ENCODE measurements around the gene SNX10.

The SNX10 gene

GRCh38 chr7:26376175-26376917 lies 84.7 kb downstream of the SNX10 start:
- Histone ChIP-seq H3K79me2 (ENCODE audit: control insufficient read depth, insufficient read depth, low read length, poor library complexity) (no peaks in the 10 kb centered on the region), H3K4me2 (ENCODE audit: low read length) (peak overlapping the region; percentile 100), H3K27ac (ENCODE audit: low read depth, low read length) (no peak overlapping the region), H2AK5ac (ENCODE audit: low read length) (no peak overlapping the region), H2BK5ac (ENCODE audit: low read depth, low read length, poor library complexity) (no peak overlapping the region), H4K91ac (ENCODE audit: low read depth, low read length) (no peak overlapping the region), H2AFZ (ENCODE audit: insufficient read depth, low read length, poor library complexity) (peak overlapping the region; percentile 85), H3K79me1 (ENCODE audit: low read length) (no peaks in the 10 kb centered on the region), H4K8ac (ENCODE audit: low read depth, low read length) (peak overlapping the region; percentile 26), H4K12ac (ENCODE audit: low read depth, low read length) (no peak overlapping the region), H3K9ac (ENCODE audit: low read length) (peak overlapping the region; percentile 30), H3K18ac (ENCODE audit: low read length) (no peak overlapping the region), H3K4me1 (ENCODE audit: control insufficient read depth in 1 of 2, insufficient read depth in 2 of 2, low read length in 2 of 2) (peaks cover 2 to 8% of the 10 kb centered on the region in 2 experiments), H3K9me3 (ENCODE audit: insufficient read depth, low read depth, low read length) (no peaks in the 10 kb centered on the region), H2BK12ac (ENCODE audit: low read length) (no peak overlapping the region), H3K4ac (ENCODE audit: low read depth, low read length) (no peak overlapping the region), H3K23ac (ENCODE audit: low read length) (no peak overlapping the region), H3K27me3 (ENCODE audit: insufficient read depth, low read length) (peaks cover 6% of the 10 kb centered on the region), H2BK120ac (ENCODE audit: insufficient read depth, low read length, poor library complexity) (peak overlapping the region; percentile 25), H3K36me3 (ENCODE audit: control insufficient read depth in 1 of 2, insufficient read depth in 2 of 2, low read length in 2 of 2) (no peaks in the 10 kb centered on the region), H3K4me3 (ENCODE audit: low read depth, low read length) (peak overlapping the region; percentile 77), H3K14ac (ENCODE audit: low read length) (no peak overlapping the region)
- peak; percentile 18 to 52 for DNase-seq
- WGBS (ENCODE audit: extremely low coverage, insufficient coverage, insufficient read length) = no CpG with 5 or more reads among the region's 88 CpGs

GRCh38 chr7:26378016-26378415 lies 86.4 kb downstream of the SNX10 start:
- peaks cover 6% of the 10 kb centered on the region for H3K27me3 ChIP-seq (ENCODE audit: insufficient read depth, low read length)
- H2AFZ ChIP-seq (ENCODE audit: insufficient read depth, low read length, poor library complexity) = no peak overlapping the region
- H4K8ac ChIP-seq (ENCODE audit: low read depth, low read length) = no peak overlapping the region
- no peak for DNase-seq
- H4K91ac ChIP-seq (ENCODE audit: low read depth, low read length) = no peak overlapping the region
- H4K12ac ChIP-seq (ENCODE audit: low read depth, low read length) = no peak overlapping the region
- H3K27ac ChIP-seq (ENCODE audit: low read depth, low read length) = no peak overlapping the region
- no peak overlapping the region for H2AK5ac ChIP-seq (ENCODE audit: low read length)
- no peak overlapping the region for H2BK120ac ChIP-seq (ENCODE audit: insufficient read depth, low read length, poor library complexity)
- peaks cover 2 to 8% of the 10 kb centered on the region in 2 experiments for H3K4me1 ChIP-seq (ENCODE audit: control insufficient read depth in 1 of 2, insufficient read depth in 2 of 2, low read length in 2 of 2)
- no peak overlapping the region for H2BK12ac ChIP-seq (ENCODE audit: low read length)
- H3K14ac ChIP-seq (ENCODE audit: low read length) = no peak overlapping the region
- H3K36me3 ChIP-seq (ENCODE audit: control insufficient read depth in 1 of 2, insufficient read depth in 2 of 2, low read length in 2 of 2) = no peaks in the 10 kb centered on the region
- H3K4me2 ChIP-seq (ENCODE audit: low read length) = no peak overlapping the region
- no peaks in the 10 kb centered on the region for H3K79me2 ChIP-seq (ENCODE audit: control insufficient read depth, insufficient read depth, low read length, poor library complexity)
- no CpG with 5 or more reads among the region's 7 CpGs for WGBS (ENCODE audit: extremely low coverage, insufficient coverage, insufficient read length)
- H3K18ac ChIP-seq (ENCODE audit: low read length) = no peak overlapping the region
- H3K9me3 ChIP-seq (ENCODE audit: insufficient read depth, low read depth, low read length) = no peaks in the 10 kb centered on the region
- H3K9ac ChIP-seq (ENCODE audit: low read length) = no peak overlapping the region
- H3K79me1 ChIP-seq (ENCODE audit: low read length) = no peaks in the 10 kb centered on the region
- H3K4ac ChIP-seq (ENCODE audit: low read depth, low read length) = no peak overlapping the region
- no peak overlapping the region for H3K23ac ChIP-seq (ENCODE audit: low read length)
- H2BK5ac ChIP-seq (ENCODE audit: low read depth, low read length, poor library complexity) = no peak overlapping the region
- H3K4me3 ChIP-seq (ENCODE audit: low read depth, low read length) = no peak overlapping the region

GRCh38 chr7:26379711-26380110 lies 88.0 kb downstream of the SNX10 start:
- Histone ChIP-seq H3K79me2 (ENCODE audit: control insufficient read depth, insufficient read depth, low read length, poor library complexity) (no peaks in the 10 kb centered on the region), H3K18ac (ENCODE audit: low read length) (no peak overlapping the region), H2BK5ac (ENCODE audit: low read depth, low read length, poor library complexity) (no peak overlapping the region), H4K8ac (ENCODE audit: low read depth, low read length) (no peak overlapping the region), H3K36me3 (ENCODE audit: control insufficient read depth in 1 of 2, insufficient read depth in 2 of 2, low read length in 2 of 2) (no peaks in the 10 kb centered on the region), H3K27me3 (ENCODE audit: insufficient read depth, low read length) (peaks cover 6% of the 10 kb centered on the region), H3K23ac (ENCODE audit: low read length) (no peak overlapping the region), H3K27ac (ENCODE audit: low read depth, low read length) (no peak overlapping the region), H3K4me1 (ENCODE audit: control insufficient read depth in 1 of 2, insufficient read depth in 2 of 2, low read length in 2 of 2) (peaks cover 2 to 8% of the 10 kb centered on the region in 2 experiments), H3K4ac (ENCODE audit: low read depth, low read length) (no peak overlapping the region), H4K91ac (ENCODE audit: low read depth, low read length) (no peak overlapping the region), H4K12ac (ENCODE audit: low read depth, low read length) (no peak overlapping the region), H2BK120ac (ENCODE audit: insufficient read depth, low read length, poor library complexity) (no peak overlapping the region), H3K14ac (ENCODE audit: low read length) (no peak overlapping the region), H2BK12ac (ENCODE audit: low read length) (no peak overlapping the region), H2AK5ac (ENCODE audit: low read length) (no peak overlapping the region), H3K9me3 (ENCODE audit: insufficient read depth, low read depth, low read length) (no peaks in the 10 kb centered on the region), H2AFZ (ENCODE audit: insufficient read depth, low read length, poor library complexity) (no peak overlapping the region), H3K79me1 (ENCODE audit: low read length) (no peaks in the 10 kb centered on the region), H3K4me2 (ENCODE audit: low read length) (no peak overlapping the region), H3K9ac (ENCODE audit: low read length) (no peak overlapping the region), H3K4me3 (ENCODE audit: low read depth, low read length) (no peak overlapping the region)
- no peak for DNase-seq
- WGBS (ENCODE audit: extremely low coverage, insufficient coverage, insufficient read length) = no CpG with 5 or more reads among the region's 3 CpGs

- H3K4ac ChIP-seq (ENCODE audit: low read depth, low read length) = no peak overlapping the region
- H3K18ac ChIP-seq (ENCODE audit: low read length) = no peak overlapping the region
- no peak overlapping the region for H3K9ac ChIP-seq (ENCODE audit: low read length)
- H4K12ac ChIP-seq (ENCODE audit: low read depth, low read length) = no peak overlapping the region
- no peak overlapping the region for H3K4me3 ChIP-seq (ENCODE audit: low read depth, low read length)
- H3K27me3 ChIP-seq (ENCODE audit: insufficient read depth, low read length) = no peaks in the 10 kb centered on the region
- H2AK5ac ChIP-seq (ENCODE audit: low read length) = no peak overlapping the region
- H2BK5ac ChIP-seq (ENCODE audit: low read depth, low read length, poor library complexity) = no peak overlapping the region
- H3K79me1 ChIP-seq (ENCODE audit: low read length) = no peaks in the 10 kb centered on the region
- WGBS (ENCODE audit: extremely low coverage, insufficient coverage, insufficient read length) = no CpG with 5 or more reads among the region's 10 CpGs
- H3K27ac ChIP-seq (ENCODE audit: low read depth, low read length) = no peak overlapping the region
- DNase-seq = peak in 1 of 2 donors; percentile 4
- no peaks in the 10 kb centered on the region for H3K36me3 ChIP-seq (ENCODE audit: control insufficient read depth in 1 of 2, insufficient read depth in 2 of 2, low read length in 2 of 2)
- no peaks in the 10 kb centered on the region for H3K79me2 ChIP-seq (ENCODE audit: control insufficient read depth, insufficient read depth, low read length, poor library complexity)
- H4K91ac ChIP-seq (ENCODE audit: low read depth, low read length) = no peak overlapping the region
- H2BK12ac ChIP-seq (ENCODE audit: low read length) = no peak overlapping the region
- H3K14ac ChIP-seq (ENCODE audit: low read length) = no peak overlapping the region
- H3K4me1 ChIP-seq (ENCODE audit: control insufficient read depth in 1 of 2, insufficient read depth in 2 of 2, low read length in 2 of 2) = peaks cover 0 to under 1% of the 10 kb centered on the region in 2 experiments
- H3K23ac ChIP-seq (ENCODE audit: low read length) = no peak overlapping the region
- no peak overlapping the region for H3K4me2 ChIP-seq (ENCODE audit: low read length)
- no peaks in the 10 kb centered on the region for H3K9me3 ChIP-seq (ENCODE audit: insufficient read depth, low read depth, low read length)
- no peak overlapping the region for H2BK120ac ChIP-seq (ENCODE audit: insufficient read depth, low read length, poor library complexity)
- no peak overlapping the region for H2AFZ ChIP-seq (ENCODE audit: insufficient read depth, low read length, poor library complexity)
- no peak overlapping the region for H4K8ac ChIP-seq (ENCODE audit: low read depth, low read length)
Measured at GRCh38 chr7:26381476-26382353, 90.1 kb downstream of the SNX10 start.

Data from trophoblast cell (in vitro differentiated cells and primary cell).